ENCODE measurements around the gene ANTXR2. TPM values are rescaled to one million over a fixed set of nuclear protein-coding genes. Genes with fewer than 3 reads are reported as not detected.
A peak's percentile ranks its signal among the peaks of the same experiment; 100 is the strongest.

Gene ANTXR2
- total RNA-seq, 2 donors from 2014 or later: 38.6 to 60.1 TPM

DNA sequence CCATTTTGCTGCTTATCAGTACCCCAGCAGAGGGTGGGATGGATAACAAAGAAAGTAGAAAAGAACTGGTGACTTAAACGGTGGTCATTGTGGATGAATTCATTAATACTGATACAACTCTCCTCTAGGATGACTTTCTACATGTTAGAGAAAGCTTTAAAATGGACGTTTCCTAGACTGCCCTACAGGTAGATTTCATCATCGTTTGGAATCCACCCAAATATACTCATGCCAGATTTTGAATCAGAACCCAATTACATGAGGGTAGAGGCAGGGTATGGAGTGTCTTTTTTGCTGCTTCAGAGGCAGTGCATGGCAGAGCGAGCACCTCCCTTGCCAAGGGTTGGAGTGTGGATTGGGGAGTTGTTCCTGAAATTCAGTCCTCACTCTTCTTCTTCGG lies 13.3 kb upstream of the ANTXR2 start:
- DNase-seq (ENCODE audit: low spot score) (no peak), ATAC-seq (no peak)
- Mint-ChIP-seq H3K4me1 (ENCODE audit: low read depth in 2 of 2) (peaks cover 0 to 8% of the 10 kb centered on the region in 2 donors), H3K9me3 (no peaks in the 10 kb centered on the region), H3K36me3 (peaks cover 1% of the 10 kb centered on the region), H3K27ac (no peak overlapping the region), H3K4me3 (no peak overlapping the region), H3K27me3 (peaks cover 4 to 17% of the 10 kb centered on the region in 2 donors)

DNA sequence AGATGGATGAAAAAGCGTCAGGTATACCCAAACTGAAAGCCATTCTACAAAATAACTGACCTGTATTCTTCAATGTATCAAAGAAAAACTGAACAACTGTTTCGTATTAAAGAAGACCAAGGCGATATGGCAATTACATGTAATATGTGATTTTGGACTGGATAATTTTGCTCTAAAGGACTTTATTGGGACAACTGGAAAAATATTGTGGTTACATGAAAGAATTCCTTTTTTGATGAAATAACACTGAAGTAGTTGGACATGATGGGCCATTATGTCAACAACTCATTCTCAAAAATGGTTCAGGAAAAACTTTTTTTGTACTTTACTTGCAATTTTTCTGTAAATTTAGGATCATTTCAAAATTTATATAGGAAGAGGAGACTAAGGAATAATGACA lies 12.1 kb upstream of the ANTXR2 start:
- H3K9me3 Mint-ChIP-seq: no peaks in the 10 kb centered on the region
- H3K36me3 Mint-ChIP-seq: peaks cover 4% of the 10 kb centered on the region
- peaks cover 0 to 10% of the 10 kb centered on the region in 2 donors for H3K4me1 Mint-ChIP-seq (ENCODE audit: low read depth in 2 of 2)
- peaks cover 8 to 17% of the 10 kb centered on the region in 2 donors for H3K27me3 Mint-ChIP-seq
- no peak overlapping the region for H3K4me3 Mint-ChIP-seq
- no peak overlapping the region for H3K27ac Mint-ChIP-seq
- ATAC-seq: no peak
- no peak for DNase-seq (ENCODE audit: low spot score)

DNA sequence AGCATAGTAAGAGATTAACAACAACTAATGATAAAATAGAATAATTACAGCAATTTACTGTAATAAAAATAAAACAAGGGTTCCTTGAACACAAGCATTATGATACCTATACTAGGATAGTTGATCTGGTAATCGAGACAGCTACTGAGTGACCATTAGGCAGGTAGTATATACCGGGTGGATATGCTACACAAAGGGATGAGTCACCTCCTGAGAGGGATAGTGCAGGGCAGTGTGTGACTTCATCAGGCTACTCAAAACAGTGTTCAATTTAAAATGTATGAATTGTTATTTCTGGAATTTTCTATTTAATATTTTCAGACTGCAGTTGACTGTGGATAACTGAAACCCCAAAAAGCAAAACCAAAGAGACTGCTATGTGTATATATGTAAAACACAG lies 9.7 kb upstream of the ANTXR2 start:
- H3K9me3 Mint-ChIP-seq: no peaks in the 10 kb centered on the region
- H3K27me3 Mint-ChIP-seq: peaks cover 11 to 13% of the 10 kb centered on the region in 2 donors
- H3K36me3 Mint-ChIP-seq: peaks cover 4% of the 10 kb centered on the region
- ATAC-seq (no peak), DNase-seq (ENCODE audit: low spot score) (no peak)
- peaks cover 10 to 26% of the 10 kb centered on the region in 2 donors for H3K4me1 Mint-ChIP-seq (ENCODE audit: low read depth in 2 of 2)
- H3K4me3 Mint-ChIP-seq: no peak overlapping the region
- H3K27ac Mint-ChIP-seq: no peak overlapping the region

DNA sequence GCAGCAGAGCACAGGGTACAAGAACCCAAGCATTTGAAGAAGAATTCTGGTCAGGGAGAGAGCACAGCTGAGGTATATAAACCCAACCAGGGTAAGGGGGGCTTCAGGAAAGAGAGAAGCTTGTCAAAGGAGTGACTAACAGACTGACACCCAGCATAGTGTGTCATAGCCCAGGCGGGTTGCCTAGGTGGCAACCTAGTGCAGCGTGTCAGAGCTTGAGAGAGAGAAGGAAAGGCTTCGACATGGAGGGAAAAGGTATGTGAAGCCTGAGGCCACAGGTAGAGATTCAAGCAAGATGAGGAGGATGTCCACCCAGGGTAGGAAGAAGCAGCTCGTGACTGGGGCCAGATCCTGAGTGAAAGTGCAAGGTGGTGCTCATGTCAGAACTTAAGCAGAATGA lies 8.5 kb upstream of the ANTXR2 start:
- ATAC-seq: no peak
- no peak overlapping the region for H3K27ac Mint-ChIP-seq
- no peak for DNase-seq (ENCODE audit: low spot score)

DNA sequence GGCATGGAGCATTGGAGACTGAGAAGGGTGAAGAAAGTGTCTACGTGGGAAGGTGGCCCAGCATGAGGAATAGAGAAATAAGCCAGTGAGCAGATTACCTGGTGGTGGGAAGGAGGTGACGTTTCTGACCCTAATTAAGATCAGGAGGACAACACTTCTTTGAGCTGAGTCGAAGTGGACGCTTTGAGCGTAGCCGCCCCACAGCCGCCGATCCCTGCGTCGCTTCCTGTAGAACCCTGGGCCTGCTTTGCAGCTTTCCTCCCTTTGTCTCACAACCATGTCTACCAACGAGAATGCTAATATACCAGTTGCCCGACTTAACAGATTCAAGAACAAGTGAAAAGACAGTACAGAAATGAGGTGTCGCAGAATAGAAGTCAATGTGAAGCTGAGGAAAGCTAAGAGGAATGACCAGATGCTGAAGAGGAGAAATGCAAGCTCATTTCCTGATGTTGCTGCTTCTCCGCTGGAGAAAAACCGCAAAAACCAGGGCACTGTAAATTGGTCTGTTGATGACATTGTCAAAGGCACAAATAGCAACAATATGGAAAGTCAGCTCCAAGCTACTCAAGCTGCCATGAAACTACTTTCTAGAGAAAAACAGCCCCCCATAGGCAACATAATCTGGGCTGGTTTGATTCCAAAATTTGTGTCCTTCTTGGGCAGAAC lies 6.4 kb upstream of the ANTXR2 start:
- Mint-ChIP-seq H3K27me3 (peaks cover 0 to 11% of the 10 kb centered on the region in 2 donors), H3K27ac (peak overlapping the region in 1 of 2 donors; percentile 64), H3K9me3 (no peaks in the 10 kb centered on the region), H3K4me1 (ENCODE audit: low read depth in 2 of 2) (peaks cover 19 to 55% of the 10 kb centered on the region in 2 donors), H3K36me3 (peaks cover 4% of the 10 kb centered on the region), H3K4me3 (peak overlapping the region; percentile 64)
- DNase-seq (ENCODE audit: low spot score): no peak
- no peak for ATAC-seq

More for the DNA sequence above, 8.5 kb upstream of the ANTXR2 start:
- Mint-ChIP-seq H3K4me3 (no peak overlapping the region), H3K27me3 (peaks cover 6 to 11% of the 10 kb centered on the region in 2 donors), H3K36me3 (peaks cover 4% of the 10 kb centered on the region), H3K9me3 (no peaks in the 10 kb centered on the region), H3K4me1 (ENCODE audit: low read depth in 2 of 2) (peaks cover 10 to 33% of the 10 kb centered on the region in 2 donors)

DNA sequence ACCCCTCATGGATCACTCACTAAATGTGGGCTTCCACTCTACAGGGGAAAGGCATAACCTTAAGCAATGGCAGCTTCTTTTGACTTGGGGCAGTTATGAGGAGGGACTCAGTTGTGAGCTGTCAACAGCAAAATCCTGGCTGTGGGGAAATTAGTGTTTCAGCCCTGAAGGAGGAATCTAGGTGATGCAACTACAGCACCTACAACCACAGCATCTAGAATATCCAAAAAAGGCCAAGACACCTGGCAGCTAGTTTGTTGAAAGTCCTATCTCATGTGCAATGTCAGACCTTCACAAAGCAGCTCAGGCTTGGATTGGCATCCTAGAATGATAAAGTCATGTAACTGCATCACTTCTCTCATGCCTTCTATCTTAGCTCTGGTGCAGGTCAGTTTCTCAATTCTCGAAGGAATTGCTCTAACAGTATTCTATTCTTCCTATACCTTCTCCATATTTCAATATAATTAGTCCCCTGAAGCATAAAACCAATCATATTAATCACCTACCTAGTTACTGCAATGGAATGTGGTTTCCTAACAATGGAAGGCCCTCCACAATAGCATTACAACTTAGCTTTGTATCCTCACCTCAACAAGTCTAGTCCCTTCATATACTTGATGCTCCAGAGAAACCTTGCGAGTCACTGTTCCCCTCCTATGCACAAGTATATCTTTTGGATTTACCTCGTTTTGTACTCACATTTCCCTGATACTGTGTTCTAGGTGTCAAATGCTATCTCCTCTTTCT lies 5.5 kb upstream of the ANTXR2 start:
- peak overlapping the region in 1 of 2 donors; percentile 64 for H3K27ac Mint-ChIP-seq

DNA sequence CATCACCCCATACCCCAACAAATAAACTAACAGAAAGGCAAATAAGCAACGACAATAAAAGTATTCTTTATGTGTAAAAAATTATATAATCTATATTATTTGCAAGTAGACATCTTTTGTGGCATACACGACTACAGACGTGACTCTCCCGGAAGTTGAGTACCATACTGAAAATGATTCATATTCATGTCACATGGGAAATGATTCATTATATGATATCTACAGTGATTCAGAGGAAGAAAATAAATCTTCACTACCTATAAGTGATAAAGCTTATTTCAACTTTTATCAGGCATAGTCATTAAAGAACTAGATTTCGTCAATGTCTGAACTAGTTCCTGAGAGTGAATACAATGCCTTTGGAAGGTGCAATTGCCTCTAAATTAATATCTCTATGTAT lies 4.6 kb upstream of the ANTXR2 start:
- ATAC-seq (peak; percentile 41 to 78), DNase-seq (ENCODE audit: low spot score) (no peak)
- H3K4me3 Mint-ChIP-seq: peak overlapping the region; percentile 64
- H3K4me1 Mint-ChIP-seq (ENCODE audit: low read depth in 2 of 2): peaks cover 32 to 70% of the 10 kb centered on the region in 2 donors
- no peaks in the 10 kb centered on the region for H3K9me3 Mint-ChIP-seq
- H3K36me3 Mint-ChIP-seq: peaks cover 4% of the 10 kb centered on the region
- H3K27ac Mint-ChIP-seq: peak overlapping the region in 1 of 2 donors; percentile 64
- H3K27me3 Mint-ChIP-seq: peaks cover 0 to 11% of the 10 kb centered on the region in 2 donors

More for the DNA sequence above, 5.5 kb upstream of the ANTXR2 start:
- Mint-ChIP-seq H3K4me1 (ENCODE audit: low read depth in 2 of 2) (peaks cover 28 to 63% of the 10 kb centered on the region in 2 donors), H3K27me3 (peaks cover 0 to 11% of the 10 kb centered on the region in 2 donors), H3K9me3 (no peaks in the 10 kb centered on the region), H3K4me3 (peak overlapping the region; percentile 64), H3K36me3 (peaks cover 4% of the 10 kb centered on the region)
- peak in 1 of 2 donors; percentile 17 for ATAC-seq
- DNase-seq (ENCODE audit: low spot score): no peak

DNA sequence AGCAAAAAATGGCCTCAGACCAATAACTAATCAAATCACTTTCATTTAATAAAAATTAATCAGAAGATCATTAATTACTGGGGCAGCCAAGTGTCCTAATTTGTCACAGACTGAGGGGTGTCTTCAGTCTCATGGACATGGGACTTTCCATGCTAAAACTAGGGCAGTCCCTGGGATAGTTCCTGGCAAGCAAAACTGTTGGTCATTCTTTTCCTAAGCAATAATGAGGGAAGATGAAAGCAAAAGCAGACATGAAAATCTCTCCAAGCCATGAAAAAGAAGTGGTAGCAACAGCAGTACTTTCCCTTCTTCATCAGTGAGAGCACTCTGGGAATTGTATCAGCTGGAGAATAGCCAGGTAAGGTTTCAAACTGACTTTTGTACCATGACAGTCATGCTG lies 3.7 kb upstream of the ANTXR2 start:
- peaks cover 4% of the 10 kb centered on the region for H3K36me3 Mint-ChIP-seq
- ATAC-seq: no peak

DNA sequence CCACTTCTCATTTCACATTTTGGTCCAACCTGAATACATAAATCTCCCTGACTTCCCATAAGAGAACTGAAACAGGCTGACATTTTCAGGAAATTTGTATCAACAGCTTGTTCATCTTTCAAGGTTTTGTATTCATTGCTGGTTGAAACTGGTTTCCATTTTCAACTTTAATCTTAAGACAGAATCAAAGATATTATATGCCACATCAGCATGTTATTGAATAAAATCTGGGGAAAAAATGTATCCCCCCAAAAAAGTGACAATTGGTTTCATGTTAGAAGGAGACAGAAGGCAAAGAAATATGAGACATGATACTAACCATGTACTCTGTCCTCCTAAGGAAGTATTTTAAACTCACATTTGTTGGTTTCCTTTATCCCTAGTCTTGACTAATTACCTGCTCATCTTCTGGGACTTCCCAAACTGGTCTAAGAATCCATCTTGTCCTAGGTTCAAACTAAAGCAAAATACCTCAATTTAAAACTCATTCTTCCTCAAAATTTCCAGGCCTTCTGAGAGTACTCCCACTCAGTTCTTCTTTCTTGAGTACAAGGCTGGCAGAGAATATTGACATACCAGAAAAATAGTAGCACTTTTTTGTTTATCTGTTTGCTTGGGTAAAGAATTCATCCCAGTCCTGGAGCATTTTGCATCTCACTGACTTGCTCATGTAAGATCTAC lies 3.1 kb upstream of the ANTXR2 start:
- peaks cover 41 to 72% of the 10 kb centered on the region in 2 donors for H3K4me1 Mint-ChIP-seq (ENCODE audit: low read depth in 2 of 2)
- peaks cover 0 to 13% of the 10 kb centered on the region in 2 donors for H3K27me3 Mint-ChIP-seq
- no peak overlapping the region for H3K4me3 Mint-ChIP-seq
- no peaks in the 10 kb centered on the region for H3K9me3 Mint-ChIP-seq
- ATAC-seq (no peak), DNase-seq (ENCODE audit: low spot score) (no peak)
- H3K27ac Mint-ChIP-seq: peak overlapping the region in 1 of 2 donors; percentile 13
- peaks cover 1% of the 10 kb centered on the region for H3K36me3 Mint-ChIP-seq

More for the DNA sequence above, 3.7 kb upstream of the ANTXR2 start:
- Mint-ChIP-seq H3K27me3 (peaks cover 0 to 11% of the 10 kb centered on the region in 2 donors), H3K4me3 (no peak overlapping the region), H3K9me3 (no peaks in the 10 kb centered on the region), H3K27ac (peak overlapping the region in 1 of 2 donors; percentile 13), H3K4me1 (ENCODE audit: low read depth in 2 of 2) (peaks cover 37 to 74% of the 10 kb centered on the region in 2 donors)
- no peak for DNase-seq (ENCODE audit: low spot score)

DNA sequence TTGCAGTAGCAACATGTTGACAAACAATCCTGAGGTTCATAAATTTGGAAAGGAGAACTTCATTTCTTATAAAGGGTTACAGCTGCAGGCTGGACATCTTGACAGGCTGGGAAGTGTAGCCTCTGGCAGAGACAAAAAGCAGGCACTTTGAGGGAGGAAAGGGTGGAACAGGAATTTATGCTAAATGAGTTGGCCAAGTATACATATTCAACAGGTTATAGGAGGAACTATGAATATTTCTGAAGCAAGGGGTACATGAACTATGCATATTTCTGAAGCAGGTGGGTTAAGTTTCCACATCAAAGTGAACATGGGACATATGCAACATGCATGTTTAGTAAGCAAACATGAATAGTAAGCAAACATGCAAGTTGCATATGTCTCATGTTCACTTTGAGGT lies 1.6 kb upstream of the ANTXR2 start:
- peaks cover 0 to 8% of the 10 kb centered on the region in 2 donors for H3K27me3 Mint-ChIP-seq
- H3K36me3 Mint-ChIP-seq: peaks cover 8% of the 10 kb centered on the region
- no peaks in the 10 kb centered on the region for H3K9me3 Mint-ChIP-seq
- ATAC-seq (no peak), DNase-seq (ENCODE audit: low spot score) (no peak)
- peak overlapping the region in 1 of 2 donors; percentile 81 for H3K27ac Mint-ChIP-seq
- peaks cover 46 to 87% of the 10 kb centered on the region in 2 donors for H3K4me1 Mint-ChIP-seq (ENCODE audit: low read depth in 2 of 2)
- no peak overlapping the region for H3K4me3 Mint-ChIP-seq

DNA sequence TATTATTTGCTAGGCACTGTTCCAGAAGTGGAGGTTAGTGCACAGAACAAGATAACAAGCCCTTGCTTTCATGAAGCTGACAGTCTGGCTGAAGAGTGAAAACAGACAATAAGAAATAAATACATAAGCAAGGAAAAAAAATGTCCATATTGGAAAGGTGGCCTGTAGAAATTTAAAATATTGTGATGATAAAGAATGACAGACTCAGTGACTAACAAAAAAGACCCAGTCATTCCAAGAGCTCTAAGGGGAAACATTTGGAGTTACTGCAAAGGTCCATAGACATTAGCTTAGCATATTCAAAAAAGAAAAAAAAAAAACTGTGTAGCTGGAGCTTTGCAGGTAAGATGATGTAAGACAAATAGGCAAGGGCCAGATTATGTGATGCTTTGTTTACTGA lies 1.0 kb upstream of the ANTXR2 start:
- Mint-ChIP-seq H3K27ac (peak overlapping the region; percentile 54 to 81), H3K4me1 (ENCODE audit: low read depth in 2 of 2) (peaks cover 40 to 87% of the 10 kb centered on the region in 2 donors), H3K36me3 (peaks cover 13% of the 10 kb centered on the region), H3K27me3 (peaks cover 0 to 7% of the 10 kb centered on the region in 2 donors), H3K4me3 (peak overlapping the region; percentile 89), H3K9me3 (no peaks in the 10 kb centered on the region)
- no peak for ATAC-seq
- no peak for DNase-seq (ENCODE audit: low spot score)

DNA sequence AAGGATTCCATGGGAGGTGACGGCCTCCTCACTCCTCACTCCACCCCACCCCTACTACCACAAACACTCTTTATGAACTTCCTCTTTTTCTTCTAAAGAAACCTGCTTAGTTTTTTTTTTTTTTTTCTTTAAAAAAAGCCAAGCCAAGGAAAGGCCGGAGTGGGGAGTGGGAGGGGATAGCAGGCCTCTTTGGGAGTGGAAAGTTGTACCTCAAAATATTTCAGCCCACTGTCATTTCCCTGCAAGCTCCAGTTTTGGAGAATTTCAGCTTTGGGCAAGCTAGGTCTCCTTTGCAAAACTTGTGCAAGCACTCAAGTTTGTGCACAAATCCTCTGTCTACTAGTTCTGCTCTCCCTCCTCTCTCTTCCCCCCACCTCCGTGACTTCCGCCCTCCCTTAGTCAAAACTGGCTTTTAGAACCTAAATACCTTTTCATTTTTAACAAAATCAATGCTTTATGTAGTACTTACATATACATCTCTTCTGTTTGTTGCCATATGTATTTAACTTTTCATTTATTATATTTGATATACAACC lies 512 bp upstream of the ANTXR2 start:
- peak overlapping the region; percentile 54 to 81 for H3K27ac Mint-ChIP-seq
- H3K4me3 Mint-ChIP-seq: peak overlapping the region; percentile 89
- H3K27me3 Mint-ChIP-seq: peaks cover 0 to 2% of the 10 kb centered on the region in 2 donors
- peaks cover 36 to 83% of the 10 kb centered on the region in 2 donors for H3K4me1 Mint-ChIP-seq (ENCODE audit: low read depth in 2 of 2)
- DNase-seq (ENCODE audit: low spot score): no peak
- peaks cover 15% of the 10 kb centered on the region for H3K36me3 Mint-ChIP-seq
- no peaks in the 10 kb centered on the region for H3K9me3 Mint-ChIP-seq
- peak in 1 of 2 donors; percentile 2 for ATAC-seq

DNA sequence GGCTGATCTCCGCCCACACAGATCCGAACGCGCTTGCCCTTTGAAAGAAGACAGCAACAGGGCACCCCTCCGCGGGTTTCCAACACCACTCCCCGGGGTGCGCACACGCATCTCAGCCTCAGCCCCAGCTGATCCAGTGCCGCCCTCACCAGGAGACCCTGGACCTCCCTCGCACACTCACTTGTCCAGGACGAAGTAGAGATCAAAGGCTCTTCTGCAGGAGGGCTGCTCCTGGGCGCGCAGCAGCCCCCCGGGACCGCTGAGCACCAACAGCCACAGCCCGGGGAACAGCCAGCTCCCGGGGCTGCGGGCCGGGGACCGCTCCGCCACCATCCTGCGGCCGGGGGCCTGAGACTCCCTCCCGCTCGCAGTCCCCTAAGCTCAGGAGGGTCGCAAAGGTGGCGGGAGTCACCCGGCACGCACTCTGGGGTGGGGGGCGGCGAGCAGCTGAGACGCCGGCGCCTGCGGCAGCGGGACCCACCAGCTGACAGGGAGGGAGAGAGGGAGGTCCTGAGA lies 743 bp downstream of the ANTXR2 start:
- ATAC-seq (peak; percentile 42 to 51), DNase-seq (ENCODE audit: low spot score) (peak; percentile 62)
- H3K9me3 Mint-ChIP-seq: no peaks in the 10 kb centered on the region
- peak overlapping the region; percentile 89 for H3K4me3 Mint-ChIP-seq
- H3K36me3 Mint-ChIP-seq: peaks cover 19% of the 10 kb centered on the region
- H3K27me3 Mint-ChIP-seq: peaks cover 0 to 2% of the 10 kb centered on the region in 2 donors
- peaks cover 36 to 76% of the 10 kb centered on the region in 2 donors for H3K4me1 Mint-ChIP-seq (ENCODE audit: low read depth in 2 of 2)
- H3K27ac Mint-ChIP-seq: peak overlapping the region; percentile 81 to 83
